Myocyte (in vitro differentiated cells): Measurements from ENCODE around the gene CYP27A1. TPM values are rescaled to one million over a fixed set of nuclear protein-coding genes. Genes with fewer than 3 reads are reported as not detected.

ENCODE experiments used
- DNase-seq: peaks from one replicate; pipeline ENCODE4 v3.0.0-alpha.2; 2012; ENCODE audit warnings: low read depth
- total RNA-seq: library from RNA; depleted of rRNA; stranded (reverse); fragments of >200 nt; gene quantifications from 2 replicates; pipeline ENCODE4 v1.2.3, GENCODE V29; 2014

Gene CYP27A1
- total RNA-seq, 1 donor from 2014 or later: 16.5 TPM

- DNase-seq: no peak
Measured at GRCh38 chr2:218810256-218810655, 28.3 kb downstream of the CYP27A1 start.

DNA sequence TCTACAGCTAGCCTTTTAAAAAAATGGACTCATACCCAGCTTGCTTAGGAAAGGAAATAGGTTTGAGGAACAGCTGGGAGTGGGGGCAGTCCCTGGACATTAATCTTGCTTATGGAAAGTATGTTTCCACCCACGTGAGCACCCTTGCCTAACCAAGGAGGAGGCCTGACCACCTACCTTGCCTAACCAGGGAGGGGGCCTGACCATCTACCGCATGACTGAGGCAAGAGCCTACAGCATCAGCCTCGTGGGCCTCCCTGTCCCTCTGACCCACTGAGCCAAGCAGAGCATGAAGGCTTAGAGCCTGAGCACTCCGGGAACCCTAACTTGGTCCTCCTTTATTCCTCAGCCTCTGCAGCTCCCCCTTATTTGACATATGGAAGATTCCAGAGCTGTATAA lies 29.4 kb downstream of the CYP27A1 start:
- DNase-seq: no peak

DNA sequence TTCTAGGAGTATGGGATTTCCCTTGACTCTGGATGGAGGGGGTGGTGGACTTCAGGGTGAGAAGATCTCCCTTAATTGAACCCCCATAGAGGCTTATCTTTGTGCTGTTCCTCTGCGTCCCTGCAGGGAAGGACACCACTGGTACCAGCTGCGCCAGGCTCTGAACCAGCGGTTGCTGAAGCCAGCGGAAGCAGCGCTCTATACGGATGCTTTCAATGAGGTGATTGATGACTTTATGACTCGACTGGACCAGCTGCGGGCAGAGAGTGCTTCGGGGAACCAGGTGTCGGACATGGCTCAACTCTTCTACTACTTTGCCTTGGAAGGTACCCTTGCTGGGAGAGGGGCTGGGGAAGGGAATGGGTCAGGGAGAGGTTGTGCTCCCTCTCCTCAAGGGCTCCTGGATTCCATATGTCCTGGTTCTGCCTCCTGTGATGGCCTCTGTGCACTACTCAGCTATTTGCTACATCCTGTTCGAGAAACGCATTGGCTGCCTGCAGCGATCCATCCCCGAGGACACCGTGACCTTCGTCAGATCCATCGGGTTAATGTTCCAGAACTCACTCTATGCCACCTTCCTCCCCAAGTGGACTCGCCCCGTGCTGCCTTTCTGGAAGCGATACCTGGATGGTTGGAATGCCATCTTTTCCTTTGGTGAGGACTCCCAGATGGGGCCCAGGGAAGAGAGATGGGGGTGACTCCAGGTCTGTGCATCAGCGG lies 30.3 kb downstream of the CYP27A1 start:
- no peak for DNase-seq

- DNase-seq: no peak
Measured at GRCh38 chr2:218812861-218813260, 30.9 kb downstream of the CYP27A1 start.

- DNase-seq: no peak
Measured at GRCh38 chr2:218813771-218814460, 32.0 kb downstream of the CYP27A1 start.

DNA sequence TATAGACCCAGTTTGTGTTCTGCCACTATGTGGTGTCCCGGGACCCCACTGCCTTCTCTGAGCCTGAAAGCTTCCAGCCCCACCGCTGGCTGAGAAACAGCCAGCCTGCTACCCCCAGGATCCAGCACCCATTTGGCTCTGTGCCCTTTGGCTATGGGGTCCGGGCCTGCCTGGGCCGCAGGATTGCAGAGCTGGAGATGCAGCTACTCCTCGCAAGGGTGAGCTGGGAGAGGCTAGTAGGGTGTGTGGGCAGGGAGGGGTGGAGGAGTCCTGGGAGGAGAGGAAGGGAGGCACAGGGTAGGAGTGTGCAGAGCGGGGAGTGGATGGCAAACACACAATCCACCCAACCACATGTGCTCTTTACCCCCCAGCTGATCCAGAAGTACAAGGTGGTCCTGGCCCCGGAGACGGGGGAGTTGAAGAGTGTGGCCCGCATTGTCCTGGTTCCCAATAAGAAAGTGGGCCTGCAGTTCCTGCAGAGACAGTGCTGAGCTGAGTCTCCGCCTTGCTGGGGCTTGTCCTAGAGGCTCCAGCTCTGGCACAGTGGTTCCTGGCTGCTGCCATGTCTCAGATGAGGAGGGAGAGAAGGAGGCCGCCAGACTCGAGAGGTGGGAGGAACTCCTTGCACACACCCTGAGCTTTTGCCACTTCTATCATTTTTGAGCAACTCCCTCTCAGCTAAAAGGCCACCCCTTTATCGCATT lies 32.7 kb downstream of the CYP27A1 start:
- no peak for DNase-seq

- no peak for DNase-seq
Measured at GRCh38 chr2:218815244-218815637, 33.3 kb downstream of the CYP27A1 start.

GRCh38 chr2:218815649-218816048 lies 33.7 kb downstream of the CYP27A1 start:
- no peak for DNase-seq

- peak; percentile 85 for DNase-seq
Measured at GRCh38 chr2:218816561-218817011, 34.6 kb downstream of the CYP27A1 start.

- peak; percentile 56 for DNase-seq
Measured at GRCh38 chr2:218819093-218819492, 37.1 kb downstream of the CYP27A1 start.

DNA sequence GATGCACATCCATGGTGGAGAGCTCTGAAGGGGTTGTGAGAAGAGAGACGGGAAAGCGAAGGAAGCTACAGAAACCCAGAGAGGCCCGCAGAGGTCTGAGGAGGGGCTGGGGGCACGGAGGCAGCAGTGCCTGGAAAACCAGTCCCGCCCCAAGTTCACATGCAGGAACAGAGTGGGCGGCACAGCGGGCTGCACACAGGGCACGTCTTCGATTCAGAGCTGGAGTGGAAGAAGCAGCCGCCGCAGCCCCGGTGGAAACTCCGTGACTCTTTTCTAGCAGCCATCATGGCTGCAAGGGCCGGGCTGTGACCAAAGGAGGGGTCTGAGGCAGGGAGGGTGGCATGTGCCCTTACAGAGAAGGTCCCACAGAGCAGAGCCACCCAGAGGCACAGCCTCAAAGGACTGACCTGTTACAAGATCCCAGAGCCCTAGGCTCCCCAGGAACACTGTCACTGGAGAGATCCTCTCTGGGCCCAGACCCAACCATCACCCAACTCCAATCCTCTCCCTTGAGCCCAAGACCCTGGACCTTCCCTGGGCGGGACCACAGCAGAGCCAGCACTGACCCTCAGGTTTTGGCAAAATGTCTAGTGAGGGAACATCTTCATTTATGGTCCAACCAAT lies 38.9 kb downstream of the CYP27A1 start:
- no peak for DNase-seq

DNA sequence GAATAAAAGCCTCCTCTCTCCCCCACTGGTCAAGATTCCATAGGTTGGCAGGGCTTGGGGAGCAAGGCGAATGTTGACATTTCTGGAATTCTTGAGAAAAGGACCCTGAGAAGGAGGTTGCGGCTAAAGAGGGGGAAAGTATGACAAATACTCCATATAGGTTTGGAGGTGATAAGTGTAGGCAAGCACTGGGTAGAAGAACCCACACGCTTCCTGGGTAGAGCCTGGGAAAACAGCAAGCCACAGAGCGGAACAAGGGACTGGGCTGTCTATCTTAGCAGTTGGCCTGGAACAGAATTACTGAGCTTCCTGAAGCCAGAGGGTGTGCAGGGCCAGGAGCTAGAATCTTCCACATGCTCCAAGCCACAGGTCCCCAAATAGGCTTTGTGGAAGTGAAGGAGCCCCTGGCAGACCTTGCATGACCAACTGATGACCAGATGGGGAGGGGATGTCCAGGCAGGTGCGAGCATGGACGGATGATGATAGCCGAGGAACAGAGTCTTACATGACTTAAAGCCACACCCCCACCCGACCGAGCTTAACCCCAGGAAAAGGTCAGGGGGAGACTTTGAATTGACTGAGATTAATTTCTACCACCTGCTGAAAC lies 39.8 kb downstream of the CYP27A1 start:
- DNase-seq: peak; percentile 86

- DNase-seq: peak; percentile 91
Measured at GRCh38 chr2:218822622-218823021, 40.7 kb downstream of the CYP27A1 start.

DNA sequence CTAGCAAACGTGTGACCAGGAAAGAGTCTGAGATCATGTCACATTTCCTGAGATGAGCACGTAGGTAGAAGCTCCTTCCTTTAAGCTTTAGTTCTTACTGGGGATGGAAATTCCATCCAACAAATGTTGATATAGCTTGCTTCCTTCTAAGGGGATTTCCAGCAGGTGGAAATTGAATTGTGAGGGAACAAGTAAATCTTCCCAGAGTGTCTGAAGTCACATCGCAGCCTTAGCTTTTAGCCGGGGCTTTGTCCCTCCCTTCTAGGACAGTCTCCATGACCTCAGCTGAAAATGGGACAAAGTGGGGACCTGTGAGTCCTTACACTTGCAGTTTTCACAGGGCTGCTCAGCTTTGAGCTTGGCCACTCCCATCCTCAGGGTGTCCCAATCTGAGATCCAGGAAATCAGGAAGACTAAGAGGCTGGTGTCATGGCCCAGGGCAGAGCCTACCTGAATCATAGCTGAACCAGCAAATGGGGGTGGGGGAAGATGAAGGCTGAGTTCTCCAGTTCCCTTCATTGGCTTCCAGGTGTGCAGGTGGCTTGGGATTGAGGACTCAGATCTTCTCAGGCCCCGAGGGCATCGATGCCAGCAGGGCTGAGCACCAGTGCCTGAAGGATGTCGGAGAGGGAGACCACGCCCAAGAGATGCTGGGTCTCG lies 41.4 kb downstream of the CYP27A1 start:
- DNase-seq: no peak

DNA sequence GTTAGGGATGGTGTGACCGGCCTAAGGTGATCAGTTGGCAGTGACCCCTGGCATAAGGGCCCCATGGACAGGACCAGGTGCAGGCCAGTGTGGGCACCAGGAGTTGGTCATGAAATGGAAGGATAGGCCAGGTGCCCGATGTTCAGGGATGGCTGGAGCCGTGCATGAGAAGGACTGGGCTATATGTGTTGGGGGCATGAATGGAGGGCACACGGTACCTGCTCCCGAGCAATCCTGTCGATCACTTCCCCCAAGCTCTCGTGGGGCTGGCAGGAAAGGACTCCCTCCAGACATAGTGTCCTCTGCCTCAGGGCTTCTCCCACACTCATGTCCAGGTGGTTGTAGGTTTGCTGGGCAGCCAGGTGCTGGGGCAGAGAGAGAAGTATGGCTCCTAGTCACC lies 42.1 kb downstream of the CYP27A1 start:
- DNase-seq: no peak

- no peak for DNase-seq
Measured at GRCh38 chr2:218826791-218827190, 44.8 kb downstream of the CYP27A1 start.

DNA sequence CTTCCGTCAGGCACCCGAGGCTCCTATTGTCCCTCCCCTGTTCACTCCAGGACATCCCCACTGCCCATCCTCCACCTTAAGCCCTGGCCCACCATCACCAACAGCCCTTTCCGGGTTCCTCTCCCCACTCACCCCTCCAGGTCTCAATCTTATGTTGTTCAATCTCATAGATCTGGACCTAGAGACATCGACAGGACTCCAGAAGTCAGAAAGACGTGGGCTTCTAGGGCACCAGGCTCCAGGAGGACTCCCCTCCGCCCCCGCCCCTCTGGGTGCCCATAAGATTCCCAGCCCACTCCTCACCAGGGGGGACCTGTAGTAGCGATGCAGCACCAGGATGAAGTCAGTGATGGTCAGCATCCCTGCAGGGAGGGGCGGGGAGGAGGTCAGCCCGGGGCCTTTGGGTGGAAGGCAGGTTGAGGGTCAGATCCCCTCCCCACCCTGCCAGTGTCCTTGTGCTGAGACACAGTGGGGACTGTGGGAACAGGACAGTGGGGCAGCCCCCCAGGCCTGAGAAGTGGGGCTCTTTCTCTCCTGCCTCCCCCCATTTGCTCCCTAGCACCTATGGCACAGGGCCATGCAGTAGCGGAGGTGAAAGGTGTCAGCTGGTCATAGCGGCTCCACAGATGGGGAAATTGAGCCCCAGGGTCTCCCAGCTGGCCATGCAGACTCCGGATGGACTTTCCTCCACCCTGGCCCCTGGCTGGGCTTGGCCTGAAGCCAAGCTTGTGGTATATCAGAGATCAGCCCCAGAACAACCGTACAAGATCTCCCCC lies 45.9 kb downstream of the CYP27A1 start:
- DNase-seq: no peak

DNA sequence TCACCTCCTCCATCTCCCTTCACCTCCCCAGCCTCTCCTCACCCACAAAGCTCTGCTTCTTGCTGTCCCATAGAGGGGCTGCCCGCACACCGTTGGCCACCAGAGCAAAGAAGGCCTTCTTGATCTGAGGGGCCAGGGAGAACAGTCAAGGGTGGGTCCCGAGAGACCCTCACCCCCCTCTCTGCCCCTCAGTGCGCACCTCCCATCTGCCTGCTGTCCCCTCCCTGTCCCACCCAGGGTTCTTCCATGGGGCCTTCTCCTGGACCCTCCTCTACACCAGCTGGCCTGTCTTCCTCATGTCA lies 46.5 kb downstream of the CYP27A1 start:
- no peak for DNase-seq

- DNase-seq: peak; percentile 96
Measured at GRCh38 chr2:218829868-218830451, 48.0 kb downstream of the CYP27A1 start.
